NCI-H2029 (cell line): ENCODE results near the gene DDAH2.

Source experiments
- DNase-seq: peaks from one replicate; lab custom pipeline; 2025; lab: John Stamatoyannopoulos, UW

Gene DDAH2, protein sequence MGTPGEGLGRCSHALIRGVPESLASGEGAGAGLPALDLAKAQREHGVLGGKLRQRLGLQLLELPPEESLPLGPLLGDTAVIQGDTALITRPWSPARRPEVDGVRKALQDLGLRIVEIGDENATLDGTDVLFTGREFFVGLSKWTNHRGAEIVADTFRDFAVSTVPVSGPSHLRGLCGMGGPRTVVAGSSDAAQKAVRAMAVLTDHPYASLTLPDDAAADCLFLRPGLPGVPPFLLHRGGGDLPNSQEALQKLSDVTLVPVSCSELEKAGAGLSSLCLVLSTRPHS

DNA sequence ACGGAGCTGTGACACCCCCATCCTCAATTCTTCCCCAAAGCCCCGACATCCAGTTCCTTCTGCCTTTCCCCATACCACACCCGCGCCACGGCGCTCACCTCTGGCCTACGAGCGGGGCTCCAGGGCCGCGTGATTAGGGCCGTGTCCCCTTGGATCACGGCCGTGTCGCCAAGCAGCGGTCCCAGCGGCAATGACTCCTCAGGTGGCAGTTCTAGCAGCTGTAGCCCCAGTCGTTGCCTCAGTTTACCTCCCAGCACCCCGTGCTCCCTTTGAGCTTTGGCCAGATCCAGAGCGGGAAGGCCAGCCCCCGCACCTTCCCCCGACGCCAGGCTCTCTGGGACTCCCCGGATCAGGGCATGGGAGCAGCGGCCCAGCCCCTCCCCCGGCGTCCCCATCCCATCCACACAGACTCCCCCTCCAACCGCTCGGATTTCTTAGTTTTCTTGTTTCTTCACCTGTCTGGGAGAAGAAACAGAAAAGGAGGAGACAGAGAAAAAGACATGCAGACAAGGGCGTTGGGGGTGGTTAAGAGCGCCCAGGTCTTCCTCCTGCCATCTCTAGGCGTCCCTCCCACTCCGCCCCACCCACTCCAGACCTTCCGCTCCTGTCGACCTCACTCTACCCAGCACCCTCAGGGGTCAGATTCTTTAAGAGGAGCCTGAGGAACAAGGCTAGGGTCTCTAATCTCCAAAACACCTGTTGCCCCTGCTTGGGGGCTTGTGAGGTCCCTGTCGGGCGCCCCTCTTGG lies at the start of gene DDAH2:
Gene DDAH2 (minus strand): TSS at position 533 of the 748 bp plus-strand sequence. CDS start 138 bp downstream, at position 395.
- no peak for DNase-seq

DNA sequence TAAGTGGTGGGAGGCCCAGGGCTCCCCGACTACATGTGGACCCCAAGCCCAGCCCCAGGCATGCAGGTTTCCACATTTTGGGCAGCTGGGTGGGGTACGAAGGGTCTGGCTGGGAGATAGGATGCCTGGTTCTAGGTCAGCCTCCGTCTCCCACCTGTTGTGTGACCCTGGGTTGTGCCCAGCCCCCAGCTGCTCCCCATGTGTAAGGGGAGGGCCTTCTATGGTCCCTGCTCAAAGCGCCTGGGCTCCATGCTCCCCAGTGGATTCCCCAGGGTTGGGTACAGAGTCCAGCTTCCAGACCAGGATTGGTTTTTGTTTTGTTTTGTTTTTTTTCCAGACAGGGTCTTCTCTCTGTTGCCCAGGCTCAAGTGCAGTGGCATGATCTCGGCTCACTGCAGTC lies 49.1 kb upstream of the DDAH2 start:
- DNase-seq, result no peak

DNA sequence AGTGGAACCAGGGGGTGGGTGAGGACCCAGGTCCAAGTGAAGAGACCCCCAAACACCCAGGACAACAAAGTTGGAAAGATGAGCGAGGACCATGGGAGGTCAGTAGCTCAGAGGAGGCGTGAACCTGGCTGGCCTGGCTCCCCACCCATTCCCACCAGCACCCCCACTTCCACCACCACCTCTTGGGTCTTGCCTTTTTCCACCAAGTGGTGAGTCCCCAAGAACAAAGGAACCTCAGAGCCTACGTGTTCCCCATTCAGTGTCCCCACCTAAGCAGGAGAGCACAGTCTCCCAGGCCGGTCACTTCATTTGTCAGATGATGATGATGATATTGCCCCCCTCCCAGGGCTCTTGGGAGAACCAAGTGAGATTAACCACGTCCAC lies 48.6 kb upstream of the DDAH2 start:
- no peak for DNase-seq

DNA sequence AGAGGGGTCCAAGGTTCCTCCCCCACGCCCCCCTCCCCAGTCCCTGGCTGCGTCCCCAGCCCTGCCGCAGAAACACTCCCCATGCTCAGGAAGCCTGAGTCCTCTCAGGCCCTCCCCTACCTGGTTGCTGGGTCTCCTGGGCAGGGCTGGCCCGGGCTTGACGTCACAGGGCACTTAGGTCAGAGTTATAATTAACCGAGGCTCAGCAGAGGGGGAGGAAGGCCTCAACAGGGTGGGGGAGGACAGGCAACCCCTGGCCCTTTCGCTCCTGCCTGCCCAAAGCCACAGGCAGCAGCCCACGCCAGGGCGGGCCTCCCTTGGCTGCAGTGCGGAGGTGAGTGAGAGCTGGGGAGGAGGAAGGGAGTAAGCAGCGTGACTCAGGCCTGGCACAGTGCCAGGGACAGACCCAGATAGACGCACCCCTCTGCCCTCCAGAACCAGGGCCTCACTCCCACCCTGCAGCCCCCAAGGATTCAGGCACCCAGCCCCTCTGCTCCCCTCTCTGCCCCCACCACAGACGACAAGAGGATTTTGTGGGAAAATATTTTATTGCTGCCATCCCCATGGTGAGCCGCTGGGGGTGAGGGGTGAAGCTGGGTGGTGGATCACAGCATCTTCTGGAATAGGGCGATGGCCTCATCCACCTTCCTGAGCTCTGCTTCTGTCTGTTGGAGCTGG lies 48.0 kb upstream of the DDAH2 start, which contains the start of gene VWA7:
Gene VWA7 (minus strand): TSS at position 340 of the 678 bp plus-strand sequence. CDS start 549 bp downstream, outside the sequence.
- DNase-seq, result peak; percentile 85

DNA sequence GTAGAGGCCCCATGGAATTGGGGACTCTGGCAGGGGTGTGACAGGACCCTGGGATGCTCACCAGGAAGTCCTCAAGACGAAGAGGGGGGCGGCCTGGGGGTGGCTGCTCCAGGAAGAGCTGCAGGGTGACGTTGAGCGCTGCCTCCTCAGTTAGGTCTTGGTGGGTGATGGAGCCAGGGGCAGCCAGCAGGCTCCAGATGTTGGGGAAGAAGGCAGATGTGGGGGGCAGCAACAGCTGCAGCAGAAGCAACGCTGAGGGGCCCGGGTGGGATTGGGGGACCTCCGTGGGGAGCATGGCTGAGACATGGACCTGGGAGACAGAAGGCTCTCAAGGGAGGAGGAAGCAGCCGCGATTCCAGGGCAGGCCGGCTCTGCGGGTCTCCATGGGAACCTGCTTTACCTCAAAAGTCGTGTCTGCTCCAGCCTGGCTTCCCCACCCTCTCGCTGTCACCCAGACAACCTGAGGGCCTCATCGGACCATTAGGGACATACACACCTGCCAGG lies 47.4 kb upstream of the DDAH2 start:
- peak; percentile 63 for DNase-seq

DNA sequence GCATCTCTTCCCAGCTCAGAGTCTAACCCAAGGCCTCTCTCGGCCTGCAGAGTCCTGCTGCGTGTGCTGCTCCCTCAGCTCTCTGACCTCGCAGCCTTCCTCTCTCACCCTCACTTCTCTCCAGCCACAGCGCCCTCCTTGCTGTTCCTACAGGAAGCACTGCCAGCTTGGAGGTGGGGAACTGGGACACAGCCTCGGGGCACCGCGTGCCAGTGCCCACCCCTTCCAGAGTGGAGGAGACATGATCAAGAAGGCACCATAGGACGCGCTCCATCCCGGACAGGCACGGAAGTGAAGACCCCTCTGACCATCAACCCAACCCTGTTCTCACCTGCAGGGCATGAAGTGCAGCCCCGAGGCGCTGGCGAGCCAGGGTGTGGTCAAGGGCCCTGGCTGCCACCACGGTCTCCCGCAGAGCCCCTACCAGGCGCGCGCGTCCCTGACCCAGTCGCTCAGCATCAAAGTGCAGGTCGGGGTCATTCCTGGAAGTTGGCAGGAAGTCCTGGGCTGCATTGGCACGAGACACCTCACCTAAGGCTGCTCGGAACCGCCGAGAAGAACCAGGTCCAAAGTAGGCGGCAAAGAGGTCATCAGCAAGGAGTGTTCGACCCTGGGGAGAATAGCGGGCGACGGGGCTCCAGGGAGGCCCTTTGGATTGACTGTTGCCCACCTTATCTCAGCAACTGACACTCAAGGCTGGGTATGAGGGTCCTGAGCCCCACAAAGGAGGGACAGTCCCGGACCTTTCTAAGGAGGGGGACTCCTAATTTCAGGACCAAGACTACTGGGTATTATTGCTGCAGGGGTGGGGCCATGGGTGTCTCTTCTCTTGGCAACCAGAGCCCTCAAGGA lies 46.8 kb upstream of the DDAH2 start:
- DNase-seq, result no peak

DNA sequence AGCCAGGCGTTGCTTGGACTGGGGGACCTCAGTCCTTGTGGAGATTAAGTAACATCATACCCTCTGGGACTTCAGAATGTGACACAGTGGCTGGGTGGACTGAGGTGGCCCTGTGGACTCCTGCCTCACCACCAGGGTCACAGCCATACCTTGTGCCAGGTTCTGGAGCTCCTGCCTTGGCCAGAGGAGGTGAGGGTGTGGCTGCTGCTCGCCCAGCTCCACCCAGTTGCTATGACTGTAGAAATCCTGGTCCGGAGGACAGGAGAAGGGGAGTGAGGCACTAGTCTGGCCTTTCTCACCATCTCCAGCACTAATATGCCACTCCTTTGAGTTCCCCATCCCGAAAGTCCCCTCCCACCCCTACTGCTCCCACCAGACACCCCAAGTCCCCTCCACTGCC lies 46.1 kb upstream of the DDAH2 start:
- no peak for DNase-seq

DNA sequence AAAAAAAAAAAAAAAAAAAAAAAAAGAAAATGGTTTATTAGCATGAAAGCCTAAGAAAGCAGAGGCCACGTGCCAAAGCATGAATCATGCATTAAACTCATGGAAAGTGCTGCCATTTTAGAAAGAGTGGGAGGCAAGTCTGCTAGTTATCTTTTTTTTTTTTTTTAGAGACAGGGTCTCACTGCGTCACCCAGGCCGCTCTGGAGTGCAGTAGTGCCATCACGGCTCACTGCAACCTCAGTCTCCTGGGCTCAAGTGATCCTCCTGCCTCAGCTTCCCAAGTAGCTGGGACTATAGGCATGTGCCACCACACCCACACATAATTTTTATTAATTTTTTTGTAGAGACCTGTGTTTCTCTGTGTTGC lies 42.9 kb upstream of the DDAH2 start:
- DNase-seq, result no peak

DNA sequence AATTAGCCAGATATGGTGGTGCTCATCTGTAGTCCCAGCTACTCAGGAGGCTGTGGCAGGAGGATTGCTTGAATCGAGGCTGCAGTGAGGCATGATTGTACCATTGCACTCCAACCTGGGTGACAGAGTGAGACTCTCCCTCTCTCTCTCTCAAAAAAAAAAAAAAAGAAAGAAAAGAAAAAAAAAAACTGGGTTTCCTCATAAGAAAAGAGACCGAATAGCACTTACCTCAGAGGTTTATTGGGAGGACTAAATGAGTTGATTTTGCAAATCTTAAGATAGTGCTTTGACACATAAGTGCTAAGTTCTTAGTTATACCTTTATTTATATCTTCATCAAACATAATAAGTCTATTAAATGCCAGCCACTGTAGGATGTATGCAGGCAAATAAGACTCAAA lies 41.8 kb upstream of the DDAH2 start:
- DNase-seq, result no peak

DNA sequence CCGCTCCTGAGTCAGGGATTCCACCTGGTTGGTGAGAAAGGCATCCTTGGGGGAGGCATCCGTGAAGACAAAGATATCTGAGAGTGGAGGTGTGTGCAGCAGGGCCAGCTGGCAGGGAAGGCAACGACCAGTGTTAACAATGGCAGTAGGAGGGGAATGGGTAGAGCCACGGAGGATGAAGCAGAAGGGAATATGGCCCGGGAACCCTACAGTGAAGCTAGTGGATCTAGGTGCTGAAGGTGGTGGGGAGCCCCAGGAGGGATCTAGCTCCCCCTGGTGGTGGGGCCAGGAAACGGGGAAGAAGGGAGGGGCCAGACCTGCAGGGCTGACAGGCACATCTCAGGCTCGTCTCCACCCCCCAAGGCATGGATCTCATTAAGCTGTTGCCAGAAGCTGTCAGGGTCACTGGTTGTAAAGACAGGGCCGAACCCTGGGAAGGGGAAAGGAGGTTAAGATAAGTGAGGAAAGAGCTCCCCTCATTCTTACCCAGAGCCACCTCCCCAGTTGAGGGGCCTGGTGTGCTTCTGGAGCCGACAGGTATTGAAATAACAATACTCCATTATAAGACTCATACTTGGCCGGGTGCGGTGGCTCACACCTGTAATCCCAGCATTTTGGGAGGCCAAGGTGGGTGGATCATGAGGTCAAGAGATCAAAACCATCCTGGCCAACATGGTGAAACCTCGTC lies 40.7 kb upstream of the DDAH2 start:
- peak; percentile 64 for DNase-seq

DNA sequence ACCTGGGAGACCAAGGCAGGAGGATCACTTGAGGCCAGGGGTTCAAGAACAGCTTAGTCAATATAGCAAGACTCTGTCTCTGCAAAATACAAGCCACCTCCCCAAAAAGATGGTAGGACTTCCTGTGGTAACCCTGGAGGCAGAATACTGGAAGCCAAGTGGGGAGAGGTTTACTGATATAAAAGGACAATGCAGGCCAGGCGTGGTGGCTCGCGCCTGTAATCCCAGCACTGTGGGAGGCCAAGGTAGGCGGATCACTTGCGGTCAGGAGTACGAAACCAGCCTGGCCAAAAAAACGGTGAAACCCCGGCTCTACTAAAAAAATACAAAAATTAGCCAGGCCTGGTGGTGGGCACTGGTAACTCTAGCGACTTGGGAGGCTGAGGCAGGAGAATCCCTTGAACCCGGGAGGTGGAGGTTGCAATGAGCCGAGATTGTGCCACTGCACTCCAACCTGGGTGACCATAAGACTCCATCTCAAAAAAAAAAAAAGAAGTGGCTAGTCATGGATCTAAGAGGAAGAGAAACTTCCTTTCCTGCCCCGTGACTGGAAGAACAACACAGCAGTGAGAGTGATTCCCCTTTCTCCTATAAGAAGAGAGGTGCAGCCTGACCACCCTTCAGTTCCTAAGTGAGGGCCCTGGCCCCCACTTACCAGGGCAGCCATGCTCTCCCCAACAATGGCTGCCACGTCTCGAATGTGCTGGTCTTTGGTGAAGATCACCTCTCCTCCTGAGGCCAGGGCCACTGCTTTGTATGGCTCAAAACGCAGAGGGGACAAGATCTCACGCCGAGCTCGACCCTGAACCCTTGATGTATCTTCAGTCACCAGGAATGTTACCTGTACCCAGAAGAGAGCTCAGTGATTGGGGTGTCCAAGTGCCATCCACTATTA lies 39.5 kb upstream of the DDAH2 start:
- DNase-seq, result no peak

DNA sequence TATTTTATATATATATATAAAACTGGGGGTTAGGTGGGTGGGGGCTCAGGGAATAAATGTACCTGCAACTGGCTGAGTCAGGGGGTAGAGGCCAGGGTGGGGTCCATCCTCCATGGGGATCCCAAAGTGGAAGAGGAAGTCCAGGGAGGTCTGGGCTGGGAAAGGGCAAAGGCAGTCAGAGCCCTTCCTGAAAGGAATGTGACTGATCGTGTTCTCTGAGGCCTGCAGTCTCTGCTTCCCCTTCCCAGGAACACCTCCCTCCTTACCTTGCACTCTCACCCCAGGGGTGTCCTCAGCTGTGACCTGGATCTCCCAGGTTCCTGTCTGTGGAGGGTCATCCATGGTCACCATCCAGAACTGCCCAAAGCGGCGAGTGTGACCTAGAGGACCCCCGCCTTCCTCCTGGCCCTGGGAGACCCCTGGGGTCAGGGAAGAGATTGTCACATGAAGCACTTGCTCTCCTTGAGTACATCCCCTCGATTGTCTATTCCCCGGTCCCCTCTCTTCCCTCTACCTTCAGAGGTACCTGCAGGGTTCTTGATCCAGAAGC lies 38.1 kb upstream of the DDAH2 start:
- DNase-seq, result no peak

DNA sequence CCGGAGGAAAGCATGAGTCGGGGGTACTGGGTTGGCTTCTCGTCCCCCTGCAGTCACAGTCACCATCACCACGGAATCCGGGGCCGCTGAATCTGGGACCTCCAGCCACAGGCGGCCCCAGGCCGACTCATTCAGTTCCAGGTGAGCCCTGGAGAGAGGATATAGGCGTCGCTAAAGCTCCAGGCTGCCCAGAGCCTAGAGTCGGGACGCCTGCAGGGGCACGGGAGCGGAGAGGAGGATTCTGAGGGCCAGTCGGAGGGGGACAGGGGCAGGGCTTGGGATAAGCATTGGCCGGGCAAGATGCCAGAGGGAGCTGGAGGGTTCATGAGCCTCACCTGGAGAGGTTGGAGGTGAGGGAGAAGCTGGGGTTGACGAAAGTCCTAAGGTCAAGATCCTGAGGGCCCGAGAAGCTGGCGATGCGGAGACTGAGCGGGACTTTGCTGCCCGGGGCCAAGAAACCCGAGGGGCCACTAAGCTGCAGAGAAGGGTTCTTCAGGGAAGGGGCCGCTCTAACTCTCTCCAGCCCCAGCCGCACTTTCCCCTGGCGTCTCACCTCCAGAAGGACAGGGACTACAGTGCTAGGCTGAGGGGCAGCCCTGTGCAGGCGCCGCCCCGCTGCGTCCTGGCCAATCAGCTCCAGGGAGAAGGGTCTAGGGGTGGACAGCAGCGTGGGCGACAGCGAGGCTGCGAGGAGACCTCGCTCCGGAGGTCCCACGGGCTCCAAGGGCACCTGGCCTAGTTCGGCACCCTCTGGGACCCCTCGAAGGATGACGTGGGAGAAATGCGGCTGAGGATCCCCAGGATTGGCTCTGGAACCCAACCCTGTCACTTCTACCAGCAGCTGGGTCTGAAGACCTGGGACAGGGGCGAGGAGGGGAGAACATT lies 37.1 kb upstream of the DDAH2 start:
- no peak for DNase-seq

DNA sequence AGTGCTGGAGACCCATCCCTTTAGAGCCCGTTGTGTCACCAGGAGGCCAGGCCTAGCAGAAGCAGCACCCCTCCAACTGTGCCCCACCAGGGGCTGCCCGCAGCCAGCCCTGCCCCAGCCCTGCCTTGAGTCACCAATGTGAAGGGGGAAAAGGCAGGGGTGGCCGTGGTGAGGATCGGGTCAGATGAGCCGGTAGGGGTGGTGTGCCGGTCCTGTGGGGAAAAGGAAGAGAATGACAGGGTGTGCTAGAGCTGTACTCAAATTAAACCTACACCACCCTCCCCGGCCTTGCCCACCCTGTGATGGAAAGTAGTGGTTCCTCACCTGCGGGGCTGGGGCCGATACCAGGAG lies 36.4 kb upstream of the DDAH2 start:
- no peak for DNase-seq

DNA sequence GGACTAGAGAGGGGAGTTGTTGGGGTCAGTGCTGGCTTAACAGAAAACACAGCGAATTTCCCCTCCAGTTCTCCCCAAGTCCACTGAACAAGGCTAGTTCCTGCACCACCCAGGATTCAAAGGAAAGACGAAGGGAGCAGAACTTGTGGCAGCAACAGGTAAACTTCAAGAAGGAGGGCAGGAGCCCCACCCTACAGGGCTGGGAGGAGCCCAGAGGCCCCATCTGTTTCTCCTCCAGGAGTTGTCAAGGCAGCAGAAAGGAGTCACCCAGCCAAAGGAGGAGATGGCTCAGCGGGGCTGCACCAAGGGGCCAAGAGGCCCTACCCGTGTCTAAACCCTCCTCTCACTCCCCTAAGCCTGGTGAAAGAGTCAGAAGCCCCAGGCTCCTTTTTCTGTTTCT lies 35.1 kb upstream of the DDAH2 start:
- DNase-seq, result no peak

DNA sequence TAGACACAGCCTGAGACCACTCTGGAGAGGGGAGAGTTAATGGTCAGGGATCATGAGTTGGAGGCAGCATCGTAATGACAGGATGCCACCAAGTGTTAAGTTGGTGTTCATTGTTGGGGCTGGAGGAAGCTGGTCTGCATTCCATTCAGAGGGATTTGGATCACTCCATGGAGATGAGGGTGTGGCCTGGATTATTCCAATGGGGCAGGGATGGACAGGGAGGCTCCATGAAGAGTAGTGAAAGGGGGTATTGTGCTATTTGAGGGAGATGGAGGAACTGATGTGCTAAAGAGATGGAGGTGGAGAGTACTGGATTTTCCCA lies 34.5 kb upstream of the DDAH2 start:
- no peak for DNase-seq

DNA sequence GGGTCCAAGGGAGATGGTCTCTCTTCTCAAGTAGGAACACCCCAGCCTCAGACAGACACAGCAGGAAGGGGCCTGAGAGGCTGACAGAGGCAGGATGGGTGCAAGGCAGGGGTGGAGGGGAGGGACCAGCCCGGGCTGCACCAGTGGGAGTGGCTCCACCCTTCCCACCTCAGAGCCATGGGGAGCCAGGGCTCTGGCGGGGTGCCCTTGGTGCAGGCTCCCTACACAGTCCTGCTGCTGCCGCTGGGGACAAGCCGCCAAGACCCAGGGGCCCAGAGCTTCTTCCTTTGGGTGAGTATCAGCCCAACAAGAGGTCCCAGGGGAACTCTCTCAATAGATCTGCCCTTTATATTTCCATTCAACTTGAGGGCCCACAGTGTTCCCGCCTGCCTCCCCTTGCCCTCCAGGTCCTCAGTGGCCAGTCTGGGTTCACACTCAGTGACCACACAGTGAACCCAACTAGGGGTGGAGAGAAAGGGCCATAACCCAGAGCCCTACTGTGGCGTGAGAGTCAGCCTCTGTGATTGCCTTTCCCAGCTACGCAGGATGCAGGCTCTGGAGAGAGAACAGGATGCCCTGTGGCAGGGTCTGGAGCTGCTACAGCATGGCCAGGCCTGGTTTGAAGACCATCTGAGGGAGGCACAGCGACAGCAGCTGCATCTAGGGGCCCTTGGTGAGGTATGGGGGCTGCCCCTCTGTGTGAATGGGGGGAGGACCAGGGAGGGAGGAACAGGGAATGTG lies 33.9 kb upstream of the DDAH2 start:
- DNase-seq, result no peak

DNA sequence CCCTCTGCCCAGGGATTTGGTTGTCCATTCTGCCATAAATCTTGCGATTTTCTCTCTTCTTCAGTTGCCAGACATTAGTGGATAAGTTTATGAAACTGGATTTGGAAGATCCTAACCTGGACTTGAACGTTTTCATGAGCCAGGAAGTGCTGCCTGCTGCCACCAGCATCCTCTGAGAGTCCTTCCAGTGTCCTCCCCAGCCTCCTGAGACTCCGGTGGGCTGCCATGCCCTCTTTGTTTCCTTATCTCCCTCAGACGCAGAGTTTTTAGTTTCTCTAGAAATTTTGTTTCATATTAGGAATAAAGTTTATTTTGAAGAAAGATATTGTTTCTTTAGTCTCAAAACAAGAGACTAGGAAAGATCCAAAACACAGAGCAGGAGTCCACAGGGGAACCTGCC lies 33.3 kb upstream of the DDAH2 start, which contains the start of gene SAPCD1:
Gene SAPCD1 (plus strand): TSS at position 301 of the 400 bp plus-strand sequence. CDS start 399 bp downstream, outside the sequence.
- DNase-seq, result no peak
